HG02840 (cell line): Measurements from ENCODE around the gene RNF39.

Source experiments
- ATAC-seq: cut with Tn5 transposase; IDR thresholded peaks from one replicate; pipeline ENCODE4 v1.9.1; 2021; ENCODE audit warnings: mild to moderate bottlenecking, moderate library complexity, moderate number of reproducible peaks; ENCODE audit not compliant: unreplicated experiment, low FRiP score

The RNF39 gene

GRCh38 chr6:30020626-30021025 lies 54.9 kb downstream of the RNF39 start:
- ATAC-seq: no peak
